GM20000 (cell line): Measurements from ENCODE around the gene SERGEF.

Experiments
- DNase-seq: peaks from one replicate; pipeline ENCODE4 v3.0.0; 2012; ENCODE audit warnings: low spot score
- TF ChIP-seq, protein P1 (sequence below): IDR thresholded peaks from 2 replicates; pipeline ENCODE4 v1.5.1; 2012; ENCODE audit warnings: mild to moderate bottlenecking, control low read depth; ENCODE audit errors: extremely low read depth, missing control alignments

The SERGEF gene

DNA sequence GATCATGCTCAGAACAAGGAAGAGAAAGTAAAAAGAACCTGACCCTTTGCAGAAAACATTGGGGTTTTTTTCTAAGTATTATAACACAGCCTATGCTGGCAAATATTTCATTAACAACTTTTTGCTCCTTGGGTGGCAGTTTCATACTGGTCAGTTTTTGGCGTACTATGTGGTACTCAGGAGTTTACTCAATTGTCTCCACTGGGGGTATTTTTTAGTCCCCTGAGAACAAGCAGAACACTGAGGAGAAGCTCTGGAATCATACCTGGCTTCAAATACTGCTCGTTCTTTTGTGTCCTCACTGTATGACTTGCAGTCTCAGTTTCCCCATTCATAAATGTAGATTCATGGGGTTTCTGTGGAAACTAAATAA lies 90.4 kb downstream of the SERGEF start:
- TF ChIP-seq, protein P1, sequence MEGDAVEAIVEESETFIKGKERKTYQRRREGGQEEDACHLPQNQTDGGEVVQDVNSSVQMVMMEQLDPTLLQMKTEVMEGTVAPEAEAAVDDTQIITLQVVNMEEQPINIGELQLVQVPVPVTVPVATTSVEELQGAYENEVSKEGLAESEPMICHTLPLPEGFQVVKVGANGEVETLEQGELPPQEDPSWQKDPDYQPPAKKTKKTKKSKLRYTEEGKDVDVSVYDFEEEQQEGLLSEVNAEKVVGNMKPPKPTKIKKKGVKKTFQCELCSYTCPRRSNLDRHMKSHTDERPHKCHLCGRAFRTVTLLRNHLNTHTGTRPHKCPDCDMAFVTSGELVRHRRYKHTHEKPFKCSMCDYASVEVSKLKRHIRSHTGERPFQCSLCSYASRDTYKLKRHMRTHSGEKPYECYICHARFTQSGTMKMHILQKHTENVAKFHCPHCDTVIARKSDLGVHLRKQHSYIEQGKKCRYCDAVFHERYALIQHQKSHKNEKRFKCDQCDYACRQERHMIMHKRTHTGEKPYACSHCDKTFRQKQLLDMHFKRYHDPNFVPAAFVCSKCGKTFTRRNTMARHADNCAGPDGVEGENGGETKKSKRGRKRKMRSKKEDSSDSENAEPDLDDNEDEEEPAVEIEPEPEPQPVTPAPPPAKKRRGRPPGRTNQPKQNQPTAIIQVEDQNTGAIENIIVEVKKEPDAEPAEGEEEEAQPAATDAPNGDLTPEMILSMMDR = no peak
- no peak for DNase-seq

DNA sequence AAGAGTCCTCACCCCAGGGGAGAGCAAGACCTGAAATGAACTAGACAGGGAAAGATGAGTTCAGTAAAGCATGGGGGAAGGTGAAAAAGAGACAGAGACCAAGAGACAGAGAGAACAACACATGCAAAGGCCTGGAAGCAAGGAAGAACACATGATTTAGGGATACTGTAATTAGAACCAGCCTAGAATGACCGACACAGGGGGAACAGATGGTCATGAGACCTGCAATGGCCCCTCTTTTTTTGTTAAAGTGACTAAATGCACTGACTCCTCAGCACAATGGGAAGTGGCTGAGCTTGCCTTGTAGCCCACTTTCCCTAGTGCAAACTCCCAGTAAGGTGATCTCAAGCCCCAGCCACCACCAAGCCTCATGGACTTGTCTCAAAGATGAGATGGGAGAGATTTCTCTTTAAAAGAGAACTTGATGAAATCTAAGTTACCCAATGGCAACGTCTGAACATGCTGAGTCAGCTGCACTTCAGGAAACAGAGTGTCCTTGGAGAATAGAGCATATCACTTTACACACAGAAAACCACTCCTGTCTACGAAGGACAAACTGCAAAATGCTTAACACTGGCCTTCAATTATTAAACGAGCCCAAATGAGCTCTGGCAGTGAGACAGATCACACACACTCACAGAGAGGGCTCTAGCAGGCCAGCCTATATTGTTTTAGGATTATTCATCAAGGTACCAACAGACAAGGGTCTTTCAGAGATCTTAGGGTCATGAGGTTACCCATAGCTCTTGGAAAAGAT lies 91.0 kb downstream of the SERGEF start:
- no peak for DNase-seq
- TF ChIP-seq, protein P1 = no peak

DNA sequence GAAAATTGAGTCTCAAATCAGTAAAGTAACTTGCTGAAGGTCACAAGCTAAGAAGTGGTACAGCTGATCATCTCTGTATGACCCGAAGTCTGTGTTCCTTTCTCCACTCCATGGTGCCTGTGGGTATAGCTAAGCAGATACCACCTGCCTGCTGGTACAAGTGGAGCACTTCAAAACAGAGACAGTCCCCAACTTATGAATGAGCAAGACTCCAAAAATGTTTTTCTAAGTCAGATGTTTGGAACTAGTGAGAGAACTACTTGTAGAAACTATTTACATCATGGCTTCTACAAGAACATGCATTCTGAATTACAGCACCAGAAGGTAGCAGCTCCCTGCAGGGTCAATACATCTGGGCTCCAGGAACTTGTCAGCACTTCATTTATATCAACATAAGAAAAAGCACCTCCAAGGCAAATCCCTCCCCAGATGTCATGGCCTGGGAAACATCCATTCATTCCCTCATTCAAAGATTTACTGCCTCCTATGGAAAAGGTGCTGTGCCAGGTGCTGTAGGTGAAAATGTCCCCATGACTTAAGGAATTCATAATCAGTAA lies 94.7 kb downstream of the SERGEF start:
- DNase-seq = no peak
- TF ChIP-seq, protein P1 = no peak

DNA sequence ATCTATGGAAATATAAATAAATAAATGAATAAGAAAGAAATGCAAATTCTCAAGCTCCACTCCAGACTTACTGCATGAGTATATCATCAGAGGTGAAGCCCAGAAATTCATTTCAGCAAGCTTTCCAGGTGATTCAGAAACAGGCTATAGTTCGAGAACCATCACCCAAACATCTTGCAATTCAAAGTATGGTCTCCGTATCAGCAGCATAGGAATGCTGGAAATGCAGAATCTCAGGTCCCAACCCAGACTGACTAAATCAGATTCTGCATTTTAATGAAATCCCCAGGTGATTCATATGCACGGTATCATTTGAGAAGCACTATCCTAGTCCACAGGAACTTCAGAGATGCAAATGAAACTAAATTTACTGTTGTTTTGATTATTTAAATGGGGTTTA lies 95.3 kb downstream of the SERGEF start:
- DNase-seq = no peak
- TF ChIP-seq, protein P1 = no peak

DNA sequence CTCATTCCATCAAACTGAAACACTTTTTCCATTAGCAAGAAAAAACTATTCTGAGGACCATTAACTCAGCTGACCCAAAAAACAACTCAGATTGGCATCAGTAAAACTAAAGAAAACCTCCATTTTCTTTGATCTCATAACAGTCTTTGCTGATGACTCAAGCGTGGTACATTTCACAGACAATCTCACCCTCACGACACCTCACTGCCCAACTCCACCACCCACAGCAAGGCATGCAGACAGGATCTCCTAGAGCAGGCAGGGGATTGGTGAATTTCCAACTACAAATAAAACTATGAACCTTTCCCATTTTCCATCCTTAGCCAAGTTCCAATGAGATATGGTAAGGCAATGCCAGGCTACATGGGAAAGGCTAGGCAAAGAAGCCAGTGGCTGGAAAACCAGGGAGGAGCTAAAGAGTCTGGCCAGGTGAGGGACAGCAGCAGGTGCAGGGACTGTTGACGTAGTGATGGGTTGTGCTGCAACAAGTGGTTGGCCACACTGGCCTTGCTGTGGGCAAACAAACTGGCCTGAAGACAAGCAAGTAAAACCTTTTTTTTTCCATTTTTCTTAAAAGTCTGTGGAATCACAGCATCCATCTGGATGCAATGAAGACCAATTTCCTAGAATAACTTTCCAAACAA lies 97.2 kb downstream of the SERGEF start:
- TF ChIP-seq, protein P1 = no peak
- DNase-seq = no peak

DNA sequence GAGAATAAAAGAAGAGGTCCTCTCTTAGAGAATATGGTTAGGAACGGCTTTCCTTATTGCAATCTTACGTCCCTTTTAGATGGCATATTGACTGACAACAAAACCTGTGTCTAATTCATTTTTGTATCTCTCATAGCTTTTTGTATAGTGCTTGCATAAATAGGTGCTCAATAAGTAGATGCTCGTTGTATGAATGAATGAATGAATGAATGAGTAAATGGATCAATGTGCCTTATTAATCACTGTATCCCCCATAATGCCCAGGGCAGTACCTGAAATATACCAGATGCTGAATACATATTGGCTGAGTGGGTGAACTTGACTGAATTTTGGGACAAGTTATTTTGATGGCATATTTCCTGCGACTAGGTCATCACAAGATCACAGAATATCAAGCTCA lies 97.9 kb downstream of the SERGEF start:
- TF ChIP-seq, protein P1 = no peak
- no peak for DNase-seq

DNA sequence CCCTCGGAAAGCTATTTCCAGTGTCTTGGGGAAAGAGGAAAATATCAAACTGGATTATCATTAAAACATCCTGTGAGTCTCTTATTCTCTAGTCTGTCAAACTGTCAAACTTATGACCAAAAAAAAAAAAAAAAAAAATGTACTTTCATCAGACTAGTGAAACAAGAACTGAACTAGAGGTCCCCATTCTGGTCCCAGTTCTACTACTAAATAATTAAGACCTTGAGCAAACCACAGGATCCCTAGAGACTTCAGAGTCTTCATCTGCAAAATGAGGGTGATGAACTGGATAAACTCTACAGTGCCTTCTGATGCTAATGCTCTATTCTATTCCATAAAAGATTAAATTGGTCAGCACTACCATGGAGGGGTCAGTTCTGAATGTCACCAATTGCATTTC lies 105.8 kb downstream of the SERGEF start:
- no peak for DNase-seq
- TF ChIP-seq, protein P1 = no peak
